Keratinocyte (primary cell): ENCODE results near the gene SFTPA2. TPM values are rescaled to one million over a fixed set of nuclear protein-coding genes. Genes with fewer than 3 reads are reported as not detected.
"Not testable (repeated sequence)": the region's sequence is repeated elsewhere in the genome, so short reads cannot be mapped to it uniquely, and the experiment has no call there.

ENCODE experiments used
- DNase-seq: peaks from one replicate; pipeline ENCODE4 v3.0.0-alpha.2; 2011; ENCODE audit warnings: low read depth, missing footprints, low spot score
- FAIRE-seq: peaks from 2 replicates; lab custom pipeline; 2011; peaks lifted over from hg19 to GRCh38; lab: Jason Lieb, UNC
- H2AFZ ChIP-seq: 2 replicates; pipeline ENCODE4 v1.6.0; 2012; ENCODE audit warnings: low read length, control low read depth, inconsistent platforms; ENCODE audit not compliant: control insufficient read depth
- H3K27ac ChIP-seq: 2 replicates; pipeline ENCODE4 v1.5.1; 2011; ENCODE audit warnings: low read length; ENCODE audit not compliant: control insufficient read depth, insufficient read depth
- H3K27me3 ChIP-seq: 3 replicates; pipeline ENCODE4 v1.6.0; 2011; ENCODE audit warnings: low read length; ENCODE audit not compliant: control insufficient read depth, insufficient read depth; ENCODE audit errors: extremely low read depth
- H3K36me3 ChIP-seq, 2 experiments: 2 replicates in 1 of 2; 3 replicates in 1 of 2; pipeline ENCODE4 v1.5.1; 2011; ENCODE audit warnings: low read length in 2 of 2, mild to moderate bottlenecking in 1 of 2; ENCODE audit not compliant: control insufficient read depth in 2 of 2, insufficient read depth in 2 of 2; ENCODE audit errors: extremely low read depth in 1 of 2
- H3K4me1 ChIP-seq: 3 replicates; pipeline ENCODE4 v1.5.1; 2011; ENCODE audit warnings: low read length; ENCODE audit not compliant: control insufficient read depth, insufficient read depth; ENCODE audit errors: extremely low read depth
- H3K4me2 ChIP-seq: 3 replicates; pipeline ENCODE4 v1.6.0; 2011; ENCODE audit warnings: low read depth, low read length; ENCODE audit not compliant: control insufficient read depth, insufficient read depth; ENCODE audit errors: extremely low read depth
- H3K4me3 ChIP-seq, 3 experiments: fragments of 200-600 bp in 1 of 3; sonication (generic) in 1 of 3; 2 replicates in 2 of 3; 3 replicates in 1 of 3; pipeline ENCODE4 v1.5.1; 2011 to 2016; ENCODE audit warnings: low read length in 3 of 3, mild to moderate bottlenecking in 3 of 3, control low read depth in 2 of 3, inconsistent platforms in 1 of 3, low read depth in 1 of 3, mixed read lengths in 1 of 3, mixed run types in 1 of 3, moderate library complexity in 1 of 3; ENCODE audit not compliant: control insufficient read depth in 2 of 3, insufficient read depth in 2 of 3; ENCODE audit errors: extremely low read depth in 1 of 3
- H3K79me2 ChIP-seq: 2 replicates; pipeline ENCODE4 v1.6.0; 2012; ENCODE audit warnings: low read length; ENCODE audit not compliant: control insufficient read depth, insufficient read depth
- H3K9ac ChIP-seq: 3 replicates; pipeline ENCODE4 v1.6.0; 2011; ENCODE audit warnings: low read length; ENCODE audit not compliant: control insufficient read depth, insufficient read depth; ENCODE audit errors: extremely low read depth
- H3K9me1 ChIP-seq: 3 replicates; pipeline ENCODE4 v1.6.0; 2011; ENCODE audit warnings: low read length; ENCODE audit not compliant: control insufficient read depth, insufficient read depth; ENCODE audit errors: extremely low read depth
- H3K9me3 ChIP-seq: 2 replicates; pipeline ENCODE4 v1.5.1; 2012; ENCODE audit warnings: low read depth, low read length; ENCODE audit not compliant: control insufficient read depth
- H4K20me1 ChIP-seq: 3 replicates; pipeline ENCODE4 v1.6.0; 2011; ENCODE audit warnings: low read length; ENCODE audit not compliant: control insufficient read depth, insufficient read depth; ENCODE audit errors: extremely low read depth
- dilution Hi-C: fragments of 300-500 bp; cut with MboI; formaldehyde crosslinking; loops from one replicate; pipeline ENCODE4 v1.7.0; 2020; ENCODE audit warnings: low sequenced_read_pairs; ENCODE audit not compliant: extremely low pct_ligation_motif_present
- polyA plus RNA-seq, 5 experiments: library from polyadenylated mRNA; depleted of rRNA in 3 of 5; stranded (reverse) in 3 of 5; stranded (forward) in 1 of 5; unstranded in 1 of 5; fragments of >200 nt; gene quantifications; 1 replicate in 1 of 5; 2 replicates in 3 of 5; 3 replicates in 1 of 5; pipeline versions ENCODE4 v1.2.1 to v1.2.3, GENCODE V29; 2011 to 2012; ENCODE audit warnings: missing spikeins in 2 of 5, low read depth in 1 of 5, low replicate concordance in 1 of 5

SFTPA2 gene
- polyA plus RNA-seq, 1 donor (not counting 4 experiments of a cell fraction or from before 2014, with no cell fraction given), result not detected

DNA sequence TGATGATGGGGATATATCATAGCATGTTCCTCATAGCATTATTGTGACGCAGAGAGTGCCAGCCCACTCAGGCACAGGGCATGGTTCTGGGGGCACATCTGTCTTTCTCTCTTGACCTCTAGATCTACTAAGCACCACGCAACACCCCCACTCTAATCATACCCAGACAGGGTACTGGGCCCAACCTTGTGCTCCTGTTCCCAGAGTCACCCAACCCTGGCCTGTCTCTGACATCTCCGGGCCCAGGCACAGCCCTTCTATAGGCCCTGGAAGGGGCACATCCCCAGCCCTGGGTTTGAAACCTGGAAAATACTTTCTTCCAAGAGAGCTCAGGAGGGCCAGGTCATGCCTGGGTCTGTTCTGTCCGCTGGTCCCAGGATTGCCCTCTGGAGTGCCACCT is 37.7 kb downstream of the SFTPA2 start:
- dilution Hi-C loops, H3K36me3 ChIP-seq, H3K27ac ChIP-seq, H3K4me2 ChIP-seq, H3K9me3 ChIP-seq, H4K20me1 ChIP-seq, H3K4me1 ChIP-seq, H3K9me1 ChIP-seq, H3K27me3 ChIP-seq, FAIRE-seq, H3K79me2 ChIP-seq, DNase-seq, H3K4me3 ChIP-seq, H2AFZ ChIP-seq, H3K9ac ChIP-seq: not testable (repeated sequence)

DNA sequence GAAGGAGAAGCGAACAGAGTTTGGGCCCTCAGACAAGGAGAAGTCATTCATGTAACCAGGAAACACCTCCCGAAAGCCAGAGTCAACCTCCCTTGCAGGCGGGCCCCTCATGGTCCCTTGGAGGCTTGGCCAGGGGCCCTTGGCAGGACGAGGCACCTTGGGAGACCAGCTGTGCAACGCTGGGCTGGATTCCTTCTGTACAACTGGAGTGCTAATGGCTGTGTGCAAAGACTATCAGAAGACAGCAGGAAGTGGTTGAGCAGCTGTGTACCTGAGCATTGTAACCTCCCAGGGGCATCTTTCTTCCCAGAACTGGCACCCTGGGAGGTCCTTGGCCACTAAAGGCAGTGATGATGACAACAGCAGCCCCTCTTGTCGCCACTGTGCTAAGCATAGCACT is 38.5 kb downstream of the SFTPA2 start:
- H2AFZ ChIP-seq, H3K79me2 ChIP-seq, H3K9ac ChIP-seq, H3K4me2 ChIP-seq, H3K9me3 ChIP-seq, H3K27me3 ChIP-seq, H4K20me1 ChIP-seq, H3K27ac ChIP-seq, H3K9me1 ChIP-seq, DNase-seq, H3K4me3 ChIP-seq, dilution Hi-C loops, H3K4me1 ChIP-seq, H3K36me3 ChIP-seq, FAIRE-seq: not testable (repeated sequence)

DNA sequence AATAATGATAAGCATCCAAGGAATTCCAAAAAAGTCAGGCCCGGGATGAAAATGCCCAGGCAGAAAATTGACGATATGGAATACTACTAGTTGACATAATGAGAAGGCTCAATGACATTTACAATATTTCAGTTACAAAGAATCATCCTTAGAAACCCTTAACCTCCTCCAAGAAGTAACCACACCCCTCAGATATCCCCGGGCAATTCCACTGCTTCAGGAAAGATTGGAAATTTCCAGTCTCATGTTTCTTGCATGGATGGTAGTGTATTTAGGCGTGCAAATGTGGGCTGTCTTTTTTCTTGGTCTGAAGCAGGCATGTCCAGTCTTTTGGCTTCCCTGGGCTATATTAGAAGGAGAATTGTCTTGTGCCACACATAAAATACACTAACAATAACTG is 42.6 kb downstream of the SFTPA2 start:
- H3K27me3 ChIP-seq, H3K4me1 ChIP-seq, H3K9ac ChIP-seq, H4K20me1 ChIP-seq, H3K9me1 ChIP-seq, DNase-seq, H2AFZ ChIP-seq, H3K36me3 ChIP-seq, FAIRE-seq, dilution Hi-C loops, H3K79me2 ChIP-seq, H3K4me3 ChIP-seq, H3K27ac ChIP-seq, H3K4me2 ChIP-seq, H3K9me3 ChIP-seq: not testable (repeated sequence)

DNA sequence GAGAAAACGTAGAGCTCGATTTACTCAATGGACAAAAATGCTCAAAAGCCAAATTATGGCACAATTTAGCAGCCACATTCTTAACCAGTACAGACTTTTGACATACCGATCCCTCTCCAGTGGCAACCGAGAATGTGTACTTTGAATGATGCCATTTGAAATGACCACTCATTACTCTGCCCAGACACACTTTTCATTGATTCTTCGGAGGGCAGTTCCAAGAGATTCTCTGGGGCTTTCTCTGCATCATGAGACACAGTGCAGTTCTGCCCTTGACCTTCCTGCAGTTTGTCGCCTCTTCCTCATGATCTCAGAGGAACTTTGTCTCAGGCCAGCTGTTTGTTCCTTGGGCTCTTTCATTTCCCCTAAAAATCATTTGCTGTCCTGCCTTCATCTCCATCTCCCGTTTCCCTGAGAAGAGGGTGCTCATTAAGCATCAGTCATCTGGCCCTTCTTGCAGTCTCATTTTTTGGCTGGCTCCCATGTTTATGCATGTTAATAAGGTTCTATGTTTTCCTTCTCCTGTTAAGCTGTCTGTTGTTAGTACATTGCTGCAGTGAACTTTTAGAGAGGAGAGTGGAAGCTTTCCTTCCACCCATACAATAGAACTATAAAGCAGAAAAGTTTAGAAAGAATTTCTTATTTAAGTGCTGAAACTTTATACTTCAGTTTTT is 43.5 kb downstream of the SFTPA2 start:
- H2AFZ ChIP-seq, dilution Hi-C loops, FAIRE-seq: not testable (repeated sequence)

DNA sequence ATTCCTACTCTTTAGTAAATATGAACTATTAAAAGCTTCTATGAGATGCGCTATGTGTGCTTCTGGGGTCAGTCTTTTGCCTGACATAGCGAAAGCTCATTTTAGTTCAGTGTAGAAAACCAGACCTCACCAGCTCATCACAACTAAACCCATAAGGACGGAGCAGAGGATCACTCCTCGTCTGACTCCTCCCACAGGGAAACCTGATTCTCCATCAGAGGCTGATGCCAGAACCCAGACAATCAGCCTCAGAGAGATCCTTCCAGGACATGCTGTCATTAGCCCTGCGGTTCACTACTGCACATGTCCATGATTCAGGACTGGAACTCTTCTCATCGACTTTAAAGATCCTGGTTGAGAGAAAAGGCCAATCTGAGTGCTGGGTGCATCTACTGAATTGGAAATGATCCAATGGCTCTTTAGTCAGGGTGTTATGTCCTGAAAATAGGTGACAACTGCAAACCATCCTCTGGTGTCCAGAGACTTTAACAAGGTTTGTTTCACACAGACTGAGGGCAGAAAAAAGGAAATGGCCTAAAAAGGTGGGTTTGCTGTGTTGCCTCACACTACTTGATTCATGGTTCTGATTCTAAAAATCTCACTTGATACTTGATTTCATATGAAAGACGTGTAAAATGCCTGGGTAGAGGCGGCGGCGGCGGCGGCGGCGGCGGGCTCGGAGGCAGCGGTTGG is 48.2 kb downstream of the SFTPA2 start, which contains the start of gene EIF5AL1:
Gene EIF5AL1 (plus strand): TSS at position 643 of the 693 bp plus-strand sequence. CDS start 117 bp downstream, outside the sequence.
- FAIRE-seq, result peak; percentile 5
- H3K4me3 ChIP-seq, H3K79me2 ChIP-seq, H3K4me1 ChIP-seq, H3K9me1 ChIP-seq, H3K4me2 ChIP-seq, H3K27me3 ChIP-seq, dilution Hi-C loops, H3K9me3 ChIP-seq, DNase-seq, H3K36me3 ChIP-seq, H3K27ac ChIP-seq, H2AFZ ChIP-seq, H3K9ac ChIP-seq, H4K20me1 ChIP-seq: not testable (repeated sequence)

More for the DNA sequence above, 43.5 kb downstream of the SFTPA2 start:
- H3K9ac ChIP-seq, H3K4me3 ChIP-seq, H4K20me1 ChIP-seq, H3K4me2 ChIP-seq, H3K27ac ChIP-seq, H3K9me1 ChIP-seq, H3K27me3 ChIP-seq, H3K4me1 ChIP-seq, DNase-seq, H3K36me3 ChIP-seq, H3K9me3 ChIP-seq, H3K79me2 ChIP-seq: not testable (repeated sequence)
